Measurements from ENCODE around the gene SLC22A17. TPM values are rescaled to one million over a fixed set of nuclear protein-coding genes. Genes with fewer than 3 reads are reported as not detected.

The SLC22A17 gene
- total RNA-seq, 1 experiment from 2014 or later: not detected

DNA sequence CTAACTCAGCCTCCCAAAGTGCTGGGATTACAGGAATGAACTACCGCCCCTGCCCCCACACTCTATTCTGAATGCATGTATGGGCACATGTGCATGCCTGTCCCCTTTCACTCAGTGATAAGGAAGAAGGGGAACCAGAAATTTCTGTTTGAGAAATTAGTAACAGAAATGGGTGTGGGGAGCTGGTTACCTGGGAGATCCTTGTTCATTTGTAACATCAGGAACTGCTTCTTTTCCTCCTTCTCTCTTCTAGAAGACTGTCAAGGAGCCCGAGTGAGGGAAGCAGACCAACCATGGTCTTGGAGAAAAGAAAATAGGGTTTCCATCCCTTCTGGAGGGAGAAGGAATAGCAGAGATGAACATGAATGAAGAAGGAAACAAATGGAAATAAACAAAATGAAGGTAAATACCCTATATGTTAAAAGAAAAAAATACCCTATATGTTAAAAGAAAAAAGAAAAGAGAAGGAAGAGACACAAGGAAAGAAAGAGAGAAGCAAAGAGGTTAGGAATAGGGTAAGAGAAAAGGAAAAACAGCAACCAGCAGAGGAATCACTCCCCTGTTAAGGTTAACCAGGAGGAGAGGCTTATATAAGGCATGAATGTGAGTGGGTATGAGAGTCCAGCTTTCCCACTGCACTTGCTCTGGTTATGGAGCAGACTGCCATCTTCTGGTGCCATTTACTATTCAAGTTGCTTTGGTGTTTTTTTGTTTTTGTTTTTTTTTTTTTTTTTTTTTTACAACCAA lies 53.3 kb downstream of the SLC22A17 start:
- TF ChIP-seq, protein P1, sequence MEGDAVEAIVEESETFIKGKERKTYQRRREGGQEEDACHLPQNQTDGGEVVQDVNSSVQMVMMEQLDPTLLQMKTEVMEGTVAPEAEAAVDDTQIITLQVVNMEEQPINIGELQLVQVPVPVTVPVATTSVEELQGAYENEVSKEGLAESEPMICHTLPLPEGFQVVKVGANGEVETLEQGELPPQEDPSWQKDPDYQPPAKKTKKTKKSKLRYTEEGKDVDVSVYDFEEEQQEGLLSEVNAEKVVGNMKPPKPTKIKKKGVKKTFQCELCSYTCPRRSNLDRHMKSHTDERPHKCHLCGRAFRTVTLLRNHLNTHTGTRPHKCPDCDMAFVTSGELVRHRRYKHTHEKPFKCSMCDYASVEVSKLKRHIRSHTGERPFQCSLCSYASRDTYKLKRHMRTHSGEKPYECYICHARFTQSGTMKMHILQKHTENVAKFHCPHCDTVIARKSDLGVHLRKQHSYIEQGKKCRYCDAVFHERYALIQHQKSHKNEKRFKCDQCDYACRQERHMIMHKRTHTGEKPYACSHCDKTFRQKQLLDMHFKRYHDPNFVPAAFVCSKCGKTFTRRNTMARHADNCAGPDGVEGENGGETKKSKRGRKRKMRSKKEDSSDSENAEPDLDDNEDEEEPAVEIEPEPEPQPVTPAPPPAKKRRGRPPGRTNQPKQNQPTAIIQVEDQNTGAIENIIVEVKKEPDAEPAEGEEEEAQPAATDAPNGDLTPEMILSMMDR (conservative IDR thresholded peaks at IDR 0.05): peak; percentile 44
- TF ChIP-seq EZH2 (IDR thresholded peaks at IDR 0.05; ENCODE audit: low read depth): no peak
- CTCF ChIA-PET: interaction anchor here (0.7 kb wide), 1 partner anchor 204 kb away, joined by 16 read pairs; the partner anchor contains the start of gene C14orf119
- DNase-seq: peak in 1 of 2 experiments; percentile 52
- H3K4me3 ChIP-seq: no peak overlapping the region
- BruUV-seq (replicated peaks): no TSS peak
- peaks cover 6% of the 10 kb centered on the region; the same call in 1 of the 2 replicates for H3F3A ChIP-seq (ENCODE audit: insufficient read depth, low read depth)
- H3K79me2 ChIP-seq (ENCODE audit: low read depth): 0 out of 2 replicates have a peak, but pooled peaks cover 8% of the 10 kb centered on the region
- H3K4me1 ChIP-seq (replicated peaks; ENCODE audit: insufficient read depth): peaks cover 8% of the 10 kb centered on the region
- no peaks in the 10 kb centered on the region for H4K20me1 ChIP-seq (ENCODE audit: insufficient read depth)
- intact Hi-C loops (cut with micrococcal nuclease; ENCODE audit: unreplicated experiment): loop anchor here (1.0 to 5.0 kb wide), 3 partner anchors 34 to 179 kb away; no protein-coding TSS in a partner anchor
- no peak overlapping the region for H3K27ac ChIP-seq
- H2AFZ ChIP-seq: no peak overlapping the region
- no peaks in the 10 kb centered on the region for H3K9me3 ChIP-seq (ENCODE audit: insufficient read depth, low read depth)
- H3K9me2 ChIP-seq (ENCODE audit: insufficient read depth): no peaks in the 10 kb centered on the region
- H3K36me3 ChIP-seq (ENCODE audit: low read depth): no peaks in the 10 kb centered on the region
- 0 out of 2 replicates have a peak overlapping the region, but pooled peaks have one; percentile 79 for H3K4me2 ChIP-seq
- POLR2A ChIA-PET (ENCODE audit: unreplicated experiment): no interaction called here
- no peaks in the 10 kb centered on the region for H3K27me3 ChIP-seq (ENCODE audit: insufficient read depth, low read depth)

DNA sequence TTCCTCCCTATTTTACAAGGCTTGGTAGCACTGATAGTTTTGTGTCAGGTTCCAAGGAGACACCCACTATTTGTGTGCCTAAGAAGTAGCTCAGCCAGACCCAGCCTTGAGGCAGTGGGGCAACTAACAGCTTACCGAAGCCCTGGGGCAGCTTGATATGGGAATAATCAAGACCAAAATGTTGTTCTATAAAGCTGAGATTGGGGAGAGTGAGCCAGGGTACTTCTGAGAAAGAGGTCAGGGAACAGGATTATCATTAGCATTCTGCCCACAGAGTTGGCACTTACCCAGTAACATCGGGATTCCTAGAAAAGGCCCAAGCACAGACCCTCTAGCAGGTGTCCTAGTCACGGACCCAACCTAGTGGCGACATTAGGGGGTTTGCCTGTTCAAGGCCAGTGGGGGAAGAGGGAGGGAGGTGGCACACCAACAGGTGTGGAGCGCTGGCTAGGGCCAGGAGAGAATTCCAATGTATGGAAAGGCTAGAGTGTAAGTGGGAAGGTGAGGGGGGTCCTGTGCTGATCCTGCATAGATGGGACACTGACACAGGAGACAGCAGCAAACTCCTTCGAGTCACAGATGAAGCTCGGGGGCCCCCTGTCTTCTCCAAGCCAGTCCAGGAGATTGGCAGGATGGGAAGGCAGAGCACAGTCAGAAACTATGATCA lies 54.9 kb downstream of the SLC22A17 start:
- peaks cover 8% of the 10 kb centered on the region for H3K4me1 ChIP-seq (replicated peaks; ENCODE audit: insufficient read depth)
- 0 out of 2 replicates have a peak, but pooled peaks cover 8% of the 10 kb centered on the region for H3K79me2 ChIP-seq (ENCODE audit: low read depth)
- H3K9me3 ChIP-seq (ENCODE audit: insufficient read depth, low read depth): no peaks in the 10 kb centered on the region
- BruUV-seq (replicated peaks): no TSS peak
- TF ChIP-seq, protein P1 (conservative IDR thresholded peaks at IDR 0.05): no peak
- TF ChIP-seq EZH2 (IDR thresholded peaks at IDR 0.05; ENCODE audit: low read depth): no peak
- no peak for DNase-seq
- H3K27ac ChIP-seq: no peak overlapping the region
- H3F3A ChIP-seq (ENCODE audit: insufficient read depth, low read depth): peaks cover 6% of the 10 kb centered on the region; the same call in 1 of the 2 replicates
- intact Hi-C loops (cut with micrococcal nuclease; ENCODE audit: unreplicated experiment): loop anchor here (5.0 kb wide), 1 partner anchor 110 kb away; no protein-coding TSS in a partner anchor
- no peak overlapping the region for H3K4me3 ChIP-seq
- POLR2A ChIA-PET (ENCODE audit: unreplicated experiment): no interaction called here
- CTCF ChIA-PET: interaction anchor here (0.8 kb wide), 1 partner anchor 28 kb away, joined by 3 read pairs; no protein-coding TSS in a partner anchor
- no peaks in the 10 kb centered on the region for H3K36me3 ChIP-seq (ENCODE audit: low read depth)
- H4K20me1 ChIP-seq (ENCODE audit: insufficient read depth): no peaks in the 10 kb centered on the region
- H2AFZ ChIP-seq: no peak overlapping the region
- no peaks in the 10 kb centered on the region for H3K27me3 ChIP-seq (ENCODE audit: insufficient read depth, low read depth)
- no peaks in the 10 kb centered on the region for H3K9me2 ChIP-seq (ENCODE audit: insufficient read depth)
- no peak overlapping the region for H3K4me2 ChIP-seq

DNA sequence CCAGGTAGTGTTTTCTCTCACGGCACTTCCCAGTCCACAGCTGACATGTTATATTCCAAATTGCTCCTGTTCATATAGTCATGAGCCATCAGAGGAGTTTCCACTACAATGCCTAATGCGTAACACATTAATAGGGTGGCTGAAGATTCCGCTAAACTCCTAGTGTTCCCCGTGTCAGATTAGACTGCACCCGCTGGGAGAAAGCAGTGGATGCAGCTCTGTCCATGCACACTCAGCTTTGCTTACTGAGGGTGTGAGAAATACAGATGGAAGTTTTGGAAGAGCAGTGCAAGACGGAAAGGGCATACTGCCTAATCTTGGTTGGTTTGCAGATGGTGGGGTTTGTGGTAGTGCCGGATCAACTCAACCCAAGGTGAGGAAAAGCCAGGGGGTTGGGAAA lies 55.6 kb downstream of the SLC22A17 start:
- CTCF ChIA-PET: interaction anchor here (0.8 kb wide), 1 partner anchor 27 kb away, joined by 3 read pairs; no protein-coding TSS in a partner anchor
- 0 out of 2 replicates have a peak, but pooled peaks cover 3% of the 10 kb centered on the region for H3F3A ChIP-seq (ENCODE audit: insufficient read depth, low read depth)
- no peaks in the 10 kb centered on the region for H3K9me3 ChIP-seq (ENCODE audit: insufficient read depth, low read depth)
- TF ChIP-seq, protein P1 (conservative IDR thresholded peaks at IDR 0.05): no peak
- no peak for TF ChIP-seq EZH2 (IDR thresholded peaks at IDR 0.05; ENCODE audit: low read depth)
- H3K36me3 ChIP-seq (ENCODE audit: low read depth): no peaks in the 10 kb centered on the region
- no peak overlapping the region for H3K27ac ChIP-seq
- H3K9me2 ChIP-seq (ENCODE audit: insufficient read depth): no peaks in the 10 kb centered on the region
- intact Hi-C loops (cut with micrococcal nuclease; ENCODE audit: unreplicated experiment): loop anchor here (5.0 kb wide), 1 partner anchor 110 kb away; no protein-coding TSS in a partner anchor
- H3K4me2 ChIP-seq: no peak overlapping the region
- no peak for DNase-seq
- H2AFZ ChIP-seq: no peak overlapping the region
- no peaks in the 10 kb centered on the region for H3K27me3 ChIP-seq (ENCODE audit: insufficient read depth, low read depth)
- BruUV-seq (replicated peaks): no TSS peak
- H3K4me3 ChIP-seq: no peak overlapping the region
- 0 out of 2 replicates have a peak, but pooled peaks cover 8% of the 10 kb centered on the region for H3K79me2 ChIP-seq (ENCODE audit: low read depth)
- POLR2A ChIA-PET (ENCODE audit: unreplicated experiment): no interaction called here
- H4K20me1 ChIP-seq (ENCODE audit: insufficient read depth): no peaks in the 10 kb centered on the region
- peaks cover 8% of the 10 kb centered on the region for H3K4me1 ChIP-seq (replicated peaks; ENCODE audit: insufficient read depth)
